Femur (tissue), 1 donor: ENCODE results near the gene FANCC.

ENCODE experiments used
- DNase-seq: peaks from one replicate; pipeline ENCODE4 v3.0.0-alpha.2; 2017

Gene FANCC

DNA sequence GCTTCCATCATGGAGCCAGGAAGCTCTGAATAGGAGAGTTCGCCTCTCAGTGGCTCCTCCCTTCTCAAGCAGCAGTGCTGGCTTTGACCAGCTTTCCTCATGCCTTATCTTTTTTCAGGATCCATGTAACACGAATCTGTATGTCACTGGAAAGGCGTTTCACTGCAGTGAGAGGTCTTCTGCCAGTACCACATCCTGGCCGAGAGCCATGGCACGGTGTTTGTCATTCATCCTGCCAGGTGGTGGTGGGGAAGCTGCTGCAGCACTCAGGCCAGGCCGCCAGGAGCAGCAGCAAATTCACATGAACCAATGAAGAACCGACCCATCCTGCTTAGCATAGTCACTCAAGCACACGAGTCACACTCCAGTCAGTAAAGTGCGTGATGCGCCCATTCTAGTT lies 179.0 kb downstream of the FANCC start:
- no peak for DNase-seq

GRCh38 chr9:95137587-95138145 lies 179.8 kb downstream of the FANCC start:
- DNase-seq = no peak

- DNase-seq = no peak
These were observed 181.8 kb downstream of the FANCC start for GRCh38 chr9:95135756-95136155.

- no peak for DNase-seq
These were observed 183.0 kb downstream of the FANCC start for GRCh38 chr9:95134457-95134881.

DNA sequence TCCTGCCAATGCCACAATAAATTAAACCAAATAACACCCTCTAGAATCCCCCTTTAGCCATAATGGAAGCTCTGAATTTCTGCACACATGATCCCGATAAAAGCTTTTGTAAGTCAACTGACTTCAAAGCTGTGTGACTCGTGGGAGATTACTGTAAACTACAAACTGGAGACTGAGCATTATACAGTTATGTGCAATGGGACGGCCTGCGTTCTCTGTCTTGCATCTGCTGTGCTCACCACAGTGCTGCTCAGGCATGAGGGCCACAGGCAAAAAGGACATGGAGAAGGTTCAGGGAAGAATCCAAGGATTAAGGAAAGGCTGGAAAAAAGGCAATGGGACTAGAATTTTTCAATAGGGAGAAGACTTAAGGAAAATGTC lies 184.2 kb downstream of the FANCC start:
- DNase-seq = no peak

DNA sequence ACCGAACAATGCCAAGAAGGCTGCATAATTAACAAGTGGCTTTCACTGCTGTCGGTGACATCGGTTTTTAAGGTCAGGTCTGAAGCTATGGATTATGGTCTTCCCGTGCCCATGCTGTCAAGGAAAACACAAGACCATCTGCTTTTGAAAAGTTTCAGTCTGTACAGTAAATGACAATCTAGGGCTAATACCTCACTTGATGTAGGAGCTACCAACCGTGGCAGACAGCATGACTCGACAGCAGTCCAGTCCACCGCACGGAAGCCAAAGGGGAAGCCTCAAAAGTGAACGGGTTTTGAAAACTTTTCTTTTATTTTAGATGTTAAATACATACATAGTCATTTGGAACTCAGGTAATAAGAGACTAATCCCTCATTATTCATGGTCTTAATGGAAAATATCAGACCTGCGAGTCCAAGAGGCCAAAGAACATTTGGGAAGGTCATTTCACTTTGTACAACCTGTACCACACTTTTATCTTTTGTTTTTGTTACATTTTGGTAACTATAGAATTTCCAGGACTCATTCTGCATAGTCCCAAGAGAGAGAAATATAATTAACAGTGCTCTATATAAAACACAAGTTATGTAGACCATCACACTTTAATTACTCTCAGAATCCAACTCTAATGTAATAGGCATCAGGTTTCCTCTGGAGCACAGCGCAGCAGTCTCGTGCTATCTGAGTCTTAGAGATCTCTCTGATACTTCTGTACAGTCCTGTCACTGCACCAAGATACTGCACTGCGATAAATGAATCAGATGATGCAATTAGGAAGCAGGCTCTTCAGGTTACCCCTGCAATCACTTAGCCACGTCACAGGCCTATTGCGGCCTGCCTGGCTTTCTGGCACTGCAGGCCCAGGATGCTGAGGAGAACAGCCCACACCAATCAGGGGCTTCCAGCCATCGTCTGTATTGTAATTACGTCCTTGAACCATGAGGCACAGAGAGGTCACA lies 184.9 kb downstream of the FANCC start:
- DNase-seq = peak; percentile 54

- peak; percentile 85 for DNase-seq
These were observed 186.2 kb downstream of the FANCC start for GRCh38 chr9:95131023-95131943.

DNA sequence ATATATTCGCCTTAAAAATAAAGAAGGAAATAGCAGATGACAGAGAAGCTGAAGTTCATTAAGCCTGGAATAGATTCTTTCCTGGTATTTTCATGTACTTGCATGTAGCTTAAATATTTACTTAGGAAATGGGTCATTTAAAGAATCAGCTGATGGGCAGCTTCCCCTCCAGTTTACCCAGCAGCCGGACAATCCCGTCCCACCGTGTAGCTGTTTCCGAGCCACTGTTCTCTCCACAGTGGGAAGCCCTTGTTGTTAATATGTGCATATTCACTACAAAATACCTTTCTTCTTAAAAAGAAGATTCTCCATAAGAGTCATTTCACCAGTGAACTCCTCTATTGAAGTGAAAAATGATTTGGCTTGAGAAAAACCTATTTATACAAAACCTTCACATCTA lies 187.0 kb downstream of the FANCC start:
- DNase-seq = no peak

DNA sequence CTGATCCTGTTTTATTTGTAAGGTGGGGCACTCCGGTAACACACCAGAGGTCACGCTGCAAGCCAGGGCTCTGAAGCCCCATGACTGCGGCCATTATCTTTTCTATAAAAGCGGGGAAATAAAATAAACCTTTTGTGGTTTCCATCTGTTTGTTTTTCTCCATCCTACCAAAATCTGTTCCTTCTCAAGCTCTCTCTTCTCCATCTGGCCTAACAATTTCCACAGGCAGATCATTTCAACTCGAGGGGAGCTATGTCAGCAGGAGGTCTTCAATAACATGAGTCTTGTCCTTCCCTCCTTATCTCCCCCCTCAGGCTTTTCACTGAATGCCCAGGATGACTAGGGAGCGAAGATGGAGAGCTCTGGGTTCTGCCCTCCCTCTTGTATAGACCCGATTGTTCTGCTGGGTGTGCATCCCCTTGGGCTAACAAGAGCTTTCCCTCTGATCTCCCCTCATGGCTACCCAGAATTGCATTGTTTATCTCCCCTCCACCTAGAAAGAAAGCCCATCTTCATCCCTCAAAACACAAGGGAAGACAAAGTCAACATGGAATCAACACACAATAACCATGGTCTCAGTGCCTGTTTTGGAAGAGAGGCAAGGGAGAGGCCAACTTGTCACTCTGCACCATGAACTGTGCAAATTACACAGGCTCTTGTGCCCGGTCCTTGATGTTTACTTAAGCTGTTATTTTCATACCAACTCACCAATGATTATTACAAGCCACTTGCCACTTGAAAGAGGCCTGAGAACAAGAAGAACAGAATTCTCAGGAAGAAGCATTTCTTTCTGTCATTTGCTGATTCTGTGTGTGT lies 187.8 kb downstream of the FANCC start:
- DNase-seq = no peak

DNA sequence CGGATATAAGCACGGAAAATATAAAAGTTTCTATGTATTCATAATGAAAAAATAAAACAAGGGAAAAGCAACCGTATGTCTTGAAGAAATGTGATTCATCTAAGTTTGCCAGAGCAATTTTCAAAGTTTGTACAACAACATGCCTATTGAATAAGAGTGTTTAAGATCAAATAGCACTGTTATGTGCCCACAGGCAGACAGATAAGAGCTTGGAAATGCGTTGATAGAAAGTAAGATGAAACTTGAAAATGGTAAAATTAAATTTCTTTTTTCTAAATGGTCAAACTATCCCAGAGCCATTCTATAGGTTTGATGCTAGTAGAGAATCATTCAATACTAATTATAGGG lies 189.4 kb downstream of the FANCC start:
- no peak for DNase-seq

- peak; percentile 91 for DNase-seq
These were observed 190.0 kb downstream of the FANCC start for GRCh38 chr9:95127249-95128176.

DNA sequence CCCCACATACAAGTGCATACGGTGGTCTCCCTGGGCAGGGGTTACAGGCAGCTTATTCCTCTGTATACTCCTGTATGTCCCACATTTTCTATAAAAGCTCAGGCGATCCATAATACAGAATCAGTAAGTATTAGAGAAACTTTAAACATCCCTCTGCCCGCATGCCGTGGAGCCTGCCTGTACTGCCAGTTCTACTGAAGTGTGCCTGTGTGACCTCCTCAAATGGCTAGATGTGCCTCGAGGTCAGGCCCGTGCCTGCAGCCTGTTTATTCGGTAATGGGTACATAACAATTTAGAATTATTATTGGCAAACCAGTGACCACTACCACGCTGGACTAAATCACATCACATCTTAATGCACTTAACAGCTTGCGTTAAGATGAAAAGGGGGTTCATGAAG lies 190.8 kb downstream of the FANCC start:
- no peak for DNase-seq

- DNase-seq = no peak
These were observed 191.9 kb downstream of the FANCC start for GRCh38 chr9:95125652-95126051.

DNA sequence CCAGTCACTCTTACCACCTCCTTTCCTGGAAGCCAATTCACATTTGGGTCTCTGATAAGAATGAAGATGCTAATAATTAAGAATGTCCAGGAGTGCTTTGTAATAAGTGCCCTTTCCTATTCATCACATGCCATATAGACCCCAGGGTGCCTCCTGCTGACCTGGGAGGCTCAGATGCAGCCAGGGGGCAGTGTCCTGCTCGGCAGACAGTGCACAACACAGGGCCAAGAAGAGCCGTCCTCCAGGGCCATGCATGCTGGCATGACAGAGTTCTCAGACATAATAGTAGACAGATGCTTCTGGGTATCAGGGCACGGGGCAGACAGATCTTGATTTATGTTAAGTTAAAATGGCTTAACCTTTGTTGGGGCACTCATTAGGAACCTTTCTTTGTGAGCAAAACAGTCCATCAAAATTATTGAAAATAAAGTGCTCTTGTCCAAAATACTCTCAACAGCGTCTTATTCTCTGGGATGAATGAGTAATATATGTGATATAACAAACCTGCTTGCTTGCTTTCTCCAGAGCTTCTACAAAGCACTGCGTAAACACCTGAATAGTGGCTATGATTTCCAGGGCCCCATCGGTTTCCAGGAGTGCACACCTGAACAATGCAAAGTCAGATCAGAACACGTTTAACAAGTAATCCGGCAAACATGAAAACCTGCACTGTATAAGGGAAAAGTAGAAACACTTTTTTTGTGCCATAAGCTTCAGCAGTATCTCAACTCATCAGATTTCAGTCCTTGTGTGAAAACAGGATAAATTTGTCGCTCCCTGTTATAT lies 192.7 kb downstream of the FANCC start:
- no peak for DNase-seq

- DNase-seq = no peak
These were observed 196.6 kb downstream of the FANCC start for GRCh38 chr9:95120781-95121370.

- DNase-seq = no peak
These were observed 198.9 kb downstream of the FANCC start for GRCh38 chr9:95118596-95118995.

DNA sequence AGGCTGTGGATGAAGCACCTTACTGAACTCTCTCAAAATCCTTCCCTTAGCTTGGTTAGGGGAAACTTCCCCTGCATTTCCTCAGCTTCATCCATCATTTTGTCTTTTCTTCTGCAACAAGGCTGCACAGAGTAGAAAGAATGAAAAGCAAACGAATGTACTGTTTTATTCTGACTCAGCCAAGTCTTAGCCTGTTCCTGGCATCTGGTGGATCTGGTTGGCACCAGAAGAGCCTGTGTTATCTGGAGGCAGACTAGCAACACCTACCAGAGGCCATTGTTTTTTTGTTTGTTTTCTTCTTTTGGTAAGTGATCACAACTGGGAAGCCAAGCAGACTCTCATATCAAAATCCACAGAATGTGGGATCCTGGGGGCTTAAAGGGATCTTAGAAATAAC lies 200.7 kb downstream of the FANCC start:
- no peak for DNase-seq

DNA sequence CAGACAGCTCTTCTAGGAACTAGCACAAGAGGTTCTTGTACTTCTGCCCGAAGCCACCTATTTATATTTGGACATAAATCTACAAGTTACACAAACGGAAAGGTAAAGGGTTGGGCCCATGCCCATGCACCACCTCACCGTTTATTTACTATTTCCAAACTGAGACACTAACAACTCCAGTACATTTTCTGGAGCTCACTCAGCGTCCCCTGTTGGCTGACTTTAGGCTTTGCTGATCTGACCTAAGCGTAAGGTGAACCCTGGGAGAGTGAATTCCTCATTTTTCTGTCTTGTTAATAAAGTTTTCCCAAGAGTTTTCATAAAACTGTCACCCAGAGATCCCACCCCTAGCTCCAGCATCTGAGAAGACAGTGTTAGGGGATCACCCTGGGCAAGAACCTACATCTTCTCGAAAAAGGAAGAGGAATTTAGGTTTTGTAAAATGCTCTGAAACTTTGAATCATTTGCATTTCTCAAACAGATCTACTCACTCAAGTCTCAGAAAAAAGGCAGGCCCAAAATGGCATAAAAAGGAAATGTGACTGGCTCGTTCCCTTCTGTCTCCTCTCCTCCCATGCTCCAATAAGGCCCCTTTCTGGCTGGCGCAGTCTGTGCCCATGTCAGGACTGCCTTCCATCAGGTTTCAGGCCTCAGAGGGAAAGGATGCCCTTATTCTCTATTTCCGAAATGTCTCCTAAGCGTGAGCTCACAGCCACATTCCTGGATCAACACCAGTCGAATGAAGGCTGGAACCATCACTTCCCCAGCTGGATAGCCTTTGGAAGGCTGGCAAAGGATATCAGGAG lies 201.3 kb downstream of the FANCC start:
- DNase-seq = no peak

- DNase-seq = no peak
These were observed 202.4 kb downstream of the FANCC start for GRCh38 chr9:95115104-95115503.
